Keratinocyte (primary cell): ENCODE data around the gene SYNM. TPM values are rescaled to one million over a fixed set of nuclear protein-coding genes. Genes with fewer than 3 reads are reported as not detected.

Experiments
- DNase-seq: peaks from one replicate; pipeline ENCODE4 v3.0.0-alpha.2; 2011; ENCODE audit warnings: low read depth, missing footprints, low spot score
- FAIRE-seq: peaks from 2 replicates; lab custom pipeline; 2011; peaks lifted over from hg19 to GRCh38; lab: Jason Lieb, UNC
- H2AFZ ChIP-seq: 2 replicates; pipeline ENCODE4 v1.6.0; 2012; ENCODE audit warnings: low read length, control low read depth, inconsistent platforms; ENCODE audit not compliant: control insufficient read depth
- H3K27ac ChIP-seq: 2 replicates; pipeline ENCODE4 v1.5.1; 2011; ENCODE audit warnings: low read length; ENCODE audit not compliant: control insufficient read depth, insufficient read depth
- H3K27me3 ChIP-seq: 3 replicates; pipeline ENCODE4 v1.6.0; 2011; ENCODE audit warnings: low read length; ENCODE audit not compliant: control insufficient read depth, insufficient read depth; ENCODE audit errors: extremely low read depth
- H3K36me3 ChIP-seq, 2 experiments: 2 replicates in 1 of 2; 3 replicates in 1 of 2; pipeline ENCODE4 v1.5.1; 2011; ENCODE audit warnings: low read length in 2 of 2, mild to moderate bottlenecking in 1 of 2; ENCODE audit not compliant: control insufficient read depth in 2 of 2, insufficient read depth in 2 of 2; ENCODE audit errors: extremely low read depth in 1 of 2
- H3K4me1 ChIP-seq: 3 replicates; pipeline ENCODE4 v1.5.1; 2011; ENCODE audit warnings: low read length; ENCODE audit not compliant: control insufficient read depth, insufficient read depth; ENCODE audit errors: extremely low read depth
- H3K4me2 ChIP-seq: 3 replicates; pipeline ENCODE4 v1.6.0; 2011; ENCODE audit warnings: low read depth, low read length; ENCODE audit not compliant: control insufficient read depth, insufficient read depth; ENCODE audit errors: extremely low read depth
- H3K4me3 ChIP-seq, 3 experiments: fragments of 200-600 bp in 1 of 3; sonication (generic) in 1 of 3; 2 replicates in 2 of 3; 3 replicates in 1 of 3; pipeline ENCODE4 v1.5.1; 2011 to 2016; ENCODE audit warnings: low read length in 3 of 3, mild to moderate bottlenecking in 3 of 3, control low read depth in 2 of 3, inconsistent platforms in 1 of 3, low read depth in 1 of 3, mixed read lengths in 1 of 3, mixed run types in 1 of 3, moderate library complexity in 1 of 3; ENCODE audit not compliant: control insufficient read depth in 2 of 3, insufficient read depth in 2 of 3; ENCODE audit errors: extremely low read depth in 1 of 3
- H3K79me2 ChIP-seq: 2 replicates; pipeline ENCODE4 v1.6.0; 2012; ENCODE audit warnings: low read length; ENCODE audit not compliant: control insufficient read depth, insufficient read depth
- H3K9ac ChIP-seq: 3 replicates; pipeline ENCODE4 v1.6.0; 2011; ENCODE audit warnings: low read length; ENCODE audit not compliant: control insufficient read depth, insufficient read depth; ENCODE audit errors: extremely low read depth
- H3K9me1 ChIP-seq: 3 replicates; pipeline ENCODE4 v1.6.0; 2011; ENCODE audit warnings: low read length; ENCODE audit not compliant: control insufficient read depth, insufficient read depth; ENCODE audit errors: extremely low read depth
- H3K9me3 ChIP-seq: 2 replicates; pipeline ENCODE4 v1.5.1; 2012; ENCODE audit warnings: low read depth, low read length; ENCODE audit not compliant: control insufficient read depth
- H4K20me1 ChIP-seq: 3 replicates; pipeline ENCODE4 v1.6.0; 2011; ENCODE audit warnings: low read length; ENCODE audit not compliant: control insufficient read depth, insufficient read depth; ENCODE audit errors: extremely low read depth
- EZH2 ChIP-seq: IDR thresholded peaks from one replicate; pipeline ENCODE4 v1.6.1; 2012; ENCODE audit warnings: inconsistent platforms, mild to moderate bottlenecking, low read length, moderate library complexity
- dilution Hi-C: fragments of 300-500 bp; cut with MboI; formaldehyde crosslinking; loops from one replicate; pipeline ENCODE4 v1.7.0; 2020; ENCODE audit warnings: low sequenced_read_pairs; ENCODE audit not compliant: extremely low pct_ligation_motif_present
- polyA plus RNA-seq, 5 experiments: library from polyadenylated mRNA; depleted of rRNA in 3 of 5; stranded (reverse) in 3 of 5; stranded (forward) in 1 of 5; unstranded in 1 of 5; fragments of >200 nt; gene quantifications; 1 replicate in 1 of 5; 2 replicates in 3 of 5; 3 replicates in 1 of 5; pipeline versions ENCODE4 v1.2.1 to v1.2.3, GENCODE V29; 2011 to 2012; ENCODE audit warnings: missing spikeins in 2 of 5, low read depth in 1 of 5, low replicate concordance in 1 of 5
- TF ChIP-seq, protein P1 (sequence below), 3 experiments: IDR thresholded peaks in 1 of 3; conservative IDR thresholded peaks in 1 of 3; optimal IDR thresholded peaks in 1 of 3; 2 replicates in 2 of 3; 3 replicates in 1 of 3; pipeline versions ENCODE3 to v1.5.1; 2011; ENCODE audit warnings: low read length in 3 of 3, mild to moderate bottlenecking in 3 of 3, moderate library complexity in 2 of 3, control low read depth in 1 of 3, inconsistent platforms in 1 of 3; ENCODE audit not compliant: insufficient read depth in 2 of 3; ENCODE audit errors: extremely low read depth in 1 of 3

Gene SYNM
- polyA plus RNA-seq, 1 donor (not counting 4 experiments of a cell fraction or from before 2014, with no cell fraction given), result 0.09 TPM

DNA sequence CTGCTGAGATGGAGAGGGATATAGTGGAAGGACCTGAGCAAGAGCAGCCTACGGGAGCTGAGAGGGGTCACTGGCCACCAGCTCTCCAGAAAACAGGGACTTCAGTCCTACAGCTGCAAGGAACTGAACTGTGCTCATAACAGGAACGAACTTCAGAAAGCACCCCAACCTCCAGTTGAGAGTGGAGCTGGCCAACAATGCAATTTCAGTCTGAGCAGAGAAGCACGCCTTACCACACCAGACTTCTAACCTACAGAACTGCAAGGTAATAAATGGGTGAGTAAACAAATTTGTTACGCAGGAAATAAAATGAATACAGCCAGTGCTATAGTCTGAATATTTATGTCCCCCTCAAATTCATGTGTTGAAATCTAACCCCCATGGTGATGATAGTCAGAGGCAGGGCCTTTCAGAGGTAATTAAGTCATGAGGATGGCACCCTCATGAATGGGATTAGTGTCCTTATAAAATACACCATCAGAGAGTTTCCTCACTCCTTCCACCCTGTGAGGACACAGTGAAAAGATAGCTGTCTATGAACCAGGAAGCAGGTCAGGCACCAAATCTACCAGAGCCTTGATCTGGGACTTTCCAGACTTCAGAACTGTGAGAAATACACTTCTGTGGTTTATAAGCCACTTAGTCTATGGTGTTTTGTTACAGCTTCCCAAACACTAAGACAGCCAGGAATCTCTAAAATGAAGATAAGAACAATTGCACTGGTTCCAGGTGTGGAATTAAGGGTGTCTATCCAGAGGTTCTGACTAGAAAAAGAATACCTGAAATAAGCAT lies 58.6 kb downstream of the SYNM start:
- dilution Hi-C loops, result no loop called here
- peaks cover 3 to 12% of the 10 kb centered on the region in 2 experiments for H3K36me3 ChIP-seq

DNA sequence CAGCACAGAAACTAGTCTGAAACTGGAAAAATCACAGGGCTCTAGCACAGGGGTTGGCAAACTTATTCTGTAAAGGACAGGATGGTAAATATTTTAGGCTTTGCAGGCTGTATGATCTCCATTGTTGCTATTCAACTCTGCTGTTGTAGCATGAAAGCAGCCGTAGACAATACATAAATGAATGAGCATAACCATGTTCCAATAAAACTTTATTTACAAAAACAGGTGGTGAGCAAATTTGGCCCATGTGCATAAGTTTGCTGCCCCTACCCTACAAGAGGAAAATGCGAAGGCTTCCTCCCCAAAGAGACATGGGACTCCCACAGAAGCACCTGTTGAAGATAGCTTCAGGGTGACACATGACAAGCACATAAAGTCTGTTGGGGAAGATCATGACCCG lies 59.2 kb downstream of the SYNM start:
- TF ChIP-seq EZH2, result no peak
- TF ChIP-seq, protein P1, sequence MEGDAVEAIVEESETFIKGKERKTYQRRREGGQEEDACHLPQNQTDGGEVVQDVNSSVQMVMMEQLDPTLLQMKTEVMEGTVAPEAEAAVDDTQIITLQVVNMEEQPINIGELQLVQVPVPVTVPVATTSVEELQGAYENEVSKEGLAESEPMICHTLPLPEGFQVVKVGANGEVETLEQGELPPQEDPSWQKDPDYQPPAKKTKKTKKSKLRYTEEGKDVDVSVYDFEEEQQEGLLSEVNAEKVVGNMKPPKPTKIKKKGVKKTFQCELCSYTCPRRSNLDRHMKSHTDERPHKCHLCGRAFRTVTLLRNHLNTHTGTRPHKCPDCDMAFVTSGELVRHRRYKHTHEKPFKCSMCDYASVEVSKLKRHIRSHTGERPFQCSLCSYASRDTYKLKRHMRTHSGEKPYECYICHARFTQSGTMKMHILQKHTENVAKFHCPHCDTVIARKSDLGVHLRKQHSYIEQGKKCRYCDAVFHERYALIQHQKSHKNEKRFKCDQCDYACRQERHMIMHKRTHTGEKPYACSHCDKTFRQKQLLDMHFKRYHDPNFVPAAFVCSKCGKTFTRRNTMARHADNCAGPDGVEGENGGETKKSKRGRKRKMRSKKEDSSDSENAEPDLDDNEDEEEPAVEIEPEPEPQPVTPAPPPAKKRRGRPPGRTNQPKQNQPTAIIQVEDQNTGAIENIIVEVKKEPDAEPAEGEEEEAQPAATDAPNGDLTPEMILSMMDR (optimal IDR thresholded peaks at IDR 0.05 in 1 of 3, IDR thresholded peaks at IDR 0.05 in 1 of 3, conservative IDR thresholded peaks at IDR 0.05 in 1 of 3; ENCODE audit: extremely low read depth in 1 of 3, insufficient read depth in 2 of 3, low read length in 3 of 3), result no peak
- DNase-seq, result no peak
- H3K36me3 ChIP-seq, result peaks cover 3 to 8% of the 10 kb centered on the region in 2 experiments

More for the DNA sequence above, 58.6 kb downstream of the SYNM start:
- Histone ChIP-seq H3K9me1 (no peaks in the 10 kb centered on the region), H3K9me3 (no peaks in the 10 kb centered on the region), H3K4me2 (no peak overlapping the region), H3K27ac (no peak overlapping the region), H3K9ac (no peak overlapping the region), H3K4me3 (no peak overlapping the region), H4K20me1 (no peaks in the 10 kb centered on the region), H2AFZ (no peak overlapping the region), H3K27me3 (no peaks in the 10 kb centered on the region), H3K4me1 (no peaks in the 10 kb centered on the region), H3K79me2 (no peaks in the 10 kb centered on the region)
- FAIRE-seq, result no peak
- TF ChIP-seq EZH2, result no peak
- TF ChIP-seq, protein P1 (optimal IDR thresholded peaks at IDR 0.05 in 1 of 3, IDR thresholded peaks at IDR 0.05 in 1 of 3, conservative IDR thresholded peaks at IDR 0.05 in 1 of 3; ENCODE audit: extremely low read depth in 1 of 3, insufficient read depth in 2 of 3, low read length in 3 of 3), result no peak
- DNase-seq, result no peak

More for the DNA sequence above, 59.2 kb downstream of the SYNM start:
- H3K9ac ChIP-seq, result no peak overlapping the region
- no peak overlapping the region for H3K4me3 ChIP-seq
- no peak overlapping the region for H3K27ac ChIP-seq
- H2AFZ ChIP-seq, result no peak overlapping the region
- no peaks in the 10 kb centered on the region for H3K9me1 ChIP-seq
- no peaks in the 10 kb centered on the region for H4K20me1 ChIP-seq
- H3K79me2 ChIP-seq, result no peaks in the 10 kb centered on the region
- no peaks in the 10 kb centered on the region for H3K9me3 ChIP-seq
- no peak for FAIRE-seq
- H3K4me1 ChIP-seq, result no peaks in the 10 kb centered on the region
- no peak overlapping the region for H3K4me2 ChIP-seq
- dilution Hi-C loops, result no loop called here
- no peaks in the 10 kb centered on the region for H3K27me3 ChIP-seq
